Tibial nerve (tissue), 4 donors: ENCODE data around the gene KLHL14. TPM values are rescaled to one million over a fixed set of nuclear protein-coding genes. Genes with fewer than 3 reads are reported as not detected.

Experiments
- DNase-seq, 2 donors: peaks; one replicate each; pipeline ENCODE4 v3.0.0-alpha.2; 2019; ENCODE audit warnings: low spot score in 2 of 2
- H3K27ac ChIP-seq, 4 donors: fragments of 200-600 bp; sonication (generic) in 3 of 4; one replicate each; pipeline ENCODE4 v1.5.1; 2017 to 2019; ENCODE audit warnings: mild to moderate bottlenecking in 1 of 4
- H3K27me3 ChIP-seq, 2 donors: fragments of 200-600 bp; sonication (generic) in 1 of 2; one replicate each; pipeline versions ENCODE4 v1.5.1 to v1.6.0; 2017 to 2019
- H3K36me3 ChIP-seq, 3 donors: fragments of 200-600 bp; sonication (generic); one replicate each; pipeline ENCODE4 v1.5.1; 2018 to 2019
- H3K4me1 ChIP-seq, 4 donors: fragments of 200-600 bp; sonication (generic) in 3 of 4; one replicate each; pipeline ENCODE4 v1.5.1; 2017 to 2019
- H3K4me3 ChIP-seq, 4 donors: fragments of 200-600 bp; sonication (generic) in 3 of 4; one replicate each; pipeline ENCODE4 v1.5.1; 2017 to 2019; ENCODE audit warnings: mild to moderate bottlenecking in 1 of 4, moderate library complexity in 1 of 4
- H3K9me3 ChIP-seq, 4 donors: fragments of 200-600 bp; sonication (generic) in 3 of 4; one replicate each; pipeline ENCODE4 v1.5.1; 2017 to 2019
- CTCF ChIP-seq, 5 experiments: fragments of 200-600 bp in 3 of 5; fragments of 450-650 bp in 2 of 5; sonication (generic) in 3 of 5; IDR thresholded peaks; one replicate each; pipeline ENCODE4 v1.5.1; 2016 to 2019; ENCODE audit warnings: antibody characterized with exemption in 5 of 5, mild to moderate bottlenecking in 3 of 5, moderate library complexity in 2 of 5
- EP300 ChIP-seq, 2 donors: sonication (generic); formaldehyde crosslinking; IDR thresholded peaks; one replicate each; pipeline ENCODE4 v1.6.1; 2017; ENCODE audit warnings: antibody characterized with exemption in 2 of 2, mild to moderate bottlenecking in 1 of 2
- POLR2A ChIP-seq, 2 donors: fragments of 450-650 bp; IDR thresholded peaks; one replicate each; pipeline ENCODE4 v1.6.1; 2017; ENCODE audit warnings: antibody characterized with exemption in 2 of 2, mild to moderate bottlenecking in 2 of 2, moderate library complexity in 2 of 2
- WGBS, 2 donors: methylation state at CpG; one replicate each; pipeline ENCODE4 v1.1.5; 2018; 5-methylcytosine and 5-hydroxymethylcytosine counted together
- total RNA-seq, 4 donors: library from RNA; depleted of rRNA; stranded (reverse); fragments of >200 nt; gene quantifications; one replicate each; pipeline ENCODE4 v1.1.0, GENCODE V29; 2016

The KLHL14 gene
- total RNA-seq, 4 donors from 2014 or later = 0.21 to 0.59 (median 0.37) TPM

- no peak for DNase-seq
- H3K4me3 ChIP-seq = no peak overlapping the region
- no peaks in the 10 kb centered on the region for H3K36me3 ChIP-seq
- no peaks in the 10 kb centered on the region for H3K27me3 ChIP-seq
- 52 to 55% methylated on average over 4 of the region's 4 CpGs for WGBS, 2 donors
- H3K27ac ChIP-seq = no peak overlapping the region
- TF ChIP-seq EP300 (IDR thresholded peaks at IDR 0.05) (no peak), POLR2A (IDR thresholded peaks at IDR 0.05) (no peak), CTCF (IDR thresholded peaks at IDR 0.05) (no peak)
- no peaks in the 10 kb centered on the region for H3K9me3 ChIP-seq
- no peaks in the 10 kb centered on the region for H3K4me1 ChIP-seq
Observed at GRCh38 chr18:32753656-32754260, 19.1 kb downstream of the KLHL14 start.

- Histone ChIP-seq H3K4me1 (no peaks in the 10 kb centered on the region), H3K27ac (no peak overlapping the region), H3K4me3 (no peak overlapping the region), H3K36me3 (no peaks in the 10 kb centered on the region), H3K9me3 (no peaks in the 10 kb centered on the region), H3K27me3 (no peaks in the 10 kb centered on the region)
- 93% methylated on average over 3 of the region's 3 CpGs for WGBS, 2 donors
- TF ChIP-seq EP300 (IDR thresholded peaks at IDR 0.05) (no peak), POLR2A (IDR thresholded peaks at IDR 0.05) (no peak), CTCF (IDR thresholded peaks at IDR 0.05) (no peak)
- no peak for DNase-seq
Observed at GRCh38 chr18:32750328-32750727, 22.5 kb downstream of the KLHL14 start.

GRCh38 chr18:32749809-32750208 lies 23.0 kb downstream of the KLHL14 start:
- 91 to 94% methylated on average over 4 of the region's 4 CpGs for WGBS, 2 donors
- no peak for DNase-seq
- Histone ChIP-seq H3K27me3 (no peaks in the 10 kb centered on the region), H3K36me3 (no peaks in the 10 kb centered on the region), H3K4me3 (no peak overlapping the region), H3K27ac (no peak overlapping the region), H3K4me1 (no peaks in the 10 kb centered on the region), H3K9me3 (no peaks in the 10 kb centered on the region)
- TF ChIP-seq POLR2A (IDR thresholded peaks at IDR 0.05) = no peak
- TF ChIP-seq EP300 (IDR thresholded peaks at IDR 0.05) = no peak
- TF ChIP-seq CTCF (IDR thresholded peaks at IDR 0.05) = no peak

GRCh38 chr18:32742579-32742978 lies 30.2 kb downstream of the KLHL14 start:
- no peak overlapping the region for H3K4me3 ChIP-seq
- no peak overlapping the region for H3K27ac ChIP-seq
- DNase-seq = no peak
- TF ChIP-seq CTCF (IDR thresholded peaks at IDR 0.05) = no peak
- no peak for TF ChIP-seq EP300 (IDR thresholded peaks at IDR 0.05)
- no peak for TF ChIP-seq POLR2A (IDR thresholded peaks at IDR 0.05)
- no peaks in the 10 kb centered on the region for H3K36me3 ChIP-seq
- no peaks in the 10 kb centered on the region for H3K27me3 ChIP-seq
- WGBS, 2 donors = 43 to 49% methylated on average over 5 of the region's 5 CpGs
- no peaks in the 10 kb centered on the region for H3K9me3 ChIP-seq
- H3K4me1 ChIP-seq = no peaks in the 10 kb centered on the region

GRCh38 chr18:32735781-32736180 lies 37.0 kb downstream of the KLHL14 start:
- no peak for DNase-seq
- Histone ChIP-seq H3K36me3 (no peaks in the 10 kb centered on the region), H3K27me3 (no peaks in the 10 kb centered on the region), H3K4me3 (no peak overlapping the region), H3K27ac (no peak overlapping the region), H3K4me1 (no peaks in the 10 kb centered on the region), H3K9me3 (peaks cover 0 to 6% (median 0%) of the 10 kb centered on the region in 4 donors)
- TF ChIP-seq CTCF (IDR thresholded peaks at IDR 0.05) = no peak
- TF ChIP-seq POLR2A (IDR thresholded peaks at IDR 0.05) = no peak
- no peak for TF ChIP-seq EP300 (IDR thresholded peaks at IDR 0.05)
- 84 to 87% methylated on average over 2 of the region's 2 CpGs for WGBS, 2 donors
